ENCODE data around the gene ZDHHC6. TPM values are rescaled to one million over a fixed set of nuclear protein-coding genes. Genes with fewer than 3 reads are reported as not detected.
A peak's percentile ranks its signal among the peaks of the same experiment; 100 is the strongest.

The ZDHHC6 gene
- total RNA-seq, 2 experiments from 2014 or later, result 36.6 to 37.6 TPM

DNA sequence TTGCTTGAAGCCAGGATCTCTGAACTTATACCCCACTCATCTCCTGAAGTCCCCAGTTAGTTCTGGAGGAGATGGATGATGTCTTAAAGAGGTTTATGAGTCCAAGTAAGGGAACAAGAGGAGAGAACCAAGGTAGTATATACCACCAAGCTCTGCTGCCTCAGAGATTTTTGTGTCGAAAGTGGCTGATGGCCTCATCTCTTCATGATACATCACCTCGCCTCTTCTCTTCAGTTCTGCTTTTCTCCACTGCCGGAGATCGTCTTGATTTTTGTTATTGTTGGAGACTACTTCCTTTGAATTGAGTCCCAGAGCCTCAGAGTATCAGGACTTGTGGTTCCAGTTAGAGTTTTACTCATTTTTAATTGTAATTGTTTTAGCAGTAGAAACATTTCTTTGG, 2.2 kb upstream of the ZDHHC6 start:
- Mint-ChIP-seq H3K27me3 (no peaks in the 10 kb centered on the region), H3K27ac (no peak overlapping the region), H3K36me3 (ENCODE audit: low read depth) (peaks cover 28% of the 10 kb centered on the region), H3K4me1 (ENCODE audit: low read depth) (peaks cover 40% of the 10 kb centered on the region), H3K4me3 (peak overlapping the region; percentile 88), H3K9me3 (no peaks in the 10 kb centered on the region)
- ChIA-PET CTCF (interaction anchor here (1.2 kb wide), 2 partner anchors 8 to 23 kb away, joined by 3 to 4 read pairs; no protein-coding TSS in a partner anchor), POLR2A (no interaction called here)
- TF ChIP-seq, protein P1, sequence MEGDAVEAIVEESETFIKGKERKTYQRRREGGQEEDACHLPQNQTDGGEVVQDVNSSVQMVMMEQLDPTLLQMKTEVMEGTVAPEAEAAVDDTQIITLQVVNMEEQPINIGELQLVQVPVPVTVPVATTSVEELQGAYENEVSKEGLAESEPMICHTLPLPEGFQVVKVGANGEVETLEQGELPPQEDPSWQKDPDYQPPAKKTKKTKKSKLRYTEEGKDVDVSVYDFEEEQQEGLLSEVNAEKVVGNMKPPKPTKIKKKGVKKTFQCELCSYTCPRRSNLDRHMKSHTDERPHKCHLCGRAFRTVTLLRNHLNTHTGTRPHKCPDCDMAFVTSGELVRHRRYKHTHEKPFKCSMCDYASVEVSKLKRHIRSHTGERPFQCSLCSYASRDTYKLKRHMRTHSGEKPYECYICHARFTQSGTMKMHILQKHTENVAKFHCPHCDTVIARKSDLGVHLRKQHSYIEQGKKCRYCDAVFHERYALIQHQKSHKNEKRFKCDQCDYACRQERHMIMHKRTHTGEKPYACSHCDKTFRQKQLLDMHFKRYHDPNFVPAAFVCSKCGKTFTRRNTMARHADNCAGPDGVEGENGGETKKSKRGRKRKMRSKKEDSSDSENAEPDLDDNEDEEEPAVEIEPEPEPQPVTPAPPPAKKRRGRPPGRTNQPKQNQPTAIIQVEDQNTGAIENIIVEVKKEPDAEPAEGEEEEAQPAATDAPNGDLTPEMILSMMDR (IDR thresholded peaks at IDR 0.05), result no peak
- DNase-seq (no peak), ATAC-seq (no peak)
- intact Hi-C loops (cut with micrococcal nuclease), result no loop called here

DNA sequence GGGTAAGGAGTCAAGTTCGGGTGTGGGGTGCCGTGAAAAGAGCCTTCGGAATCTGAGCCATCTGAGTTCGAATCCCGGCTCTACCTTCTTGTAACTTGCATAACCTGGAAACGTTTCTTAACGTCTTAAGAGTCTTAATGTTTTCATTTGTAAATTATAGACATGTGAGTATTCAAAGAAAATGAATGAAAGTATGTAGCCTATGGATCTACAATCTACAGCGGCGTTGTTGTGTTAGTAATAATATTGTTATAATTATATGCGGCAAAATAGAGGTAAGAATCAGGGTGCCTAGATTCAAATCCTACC, 860 bp upstream of the ZDHHC6 start:
- no peaks in the 10 kb centered on the region for H3K9me3 Mint-ChIP-seq
- ChIA-PET POLR2A (interaction anchor here (0.7 to 2.9 kb wide), 11 partner anchors 9 to 327 kb away, joined by 3 to 33 read pairs (median 4); partner anchors contain the start of gene ACSL5), CTCF (interaction anchor here (1.2 to 1.9 kb wide), 2 partner anchors 12 to 25 kb away, joined by 7 to 10 read pairs; no protein-coding TSS in a partner anchor)
- H3K4me3 Mint-ChIP-seq, result peak overlapping the region; percentile 88
- TF ChIP-seq, protein P1 (IDR thresholded peaks at IDR 0.05), result no peak
- H3K36me3 Mint-ChIP-seq (ENCODE audit: low read depth), result peaks cover 29% of the 10 kb centered on the region
- peak overlapping the region; percentile 92 for H3K27ac Mint-ChIP-seq
- DNase-seq (no peak), ATAC-seq (no peak)
- peaks cover 47% of the 10 kb centered on the region for H3K4me1 Mint-ChIP-seq (ENCODE audit: low read depth)
- H3K27me3 Mint-ChIP-seq, result no peaks in the 10 kb centered on the region
- intact Hi-C loops (cut with micrococcal nuclease), result no loop called here

DNA sequence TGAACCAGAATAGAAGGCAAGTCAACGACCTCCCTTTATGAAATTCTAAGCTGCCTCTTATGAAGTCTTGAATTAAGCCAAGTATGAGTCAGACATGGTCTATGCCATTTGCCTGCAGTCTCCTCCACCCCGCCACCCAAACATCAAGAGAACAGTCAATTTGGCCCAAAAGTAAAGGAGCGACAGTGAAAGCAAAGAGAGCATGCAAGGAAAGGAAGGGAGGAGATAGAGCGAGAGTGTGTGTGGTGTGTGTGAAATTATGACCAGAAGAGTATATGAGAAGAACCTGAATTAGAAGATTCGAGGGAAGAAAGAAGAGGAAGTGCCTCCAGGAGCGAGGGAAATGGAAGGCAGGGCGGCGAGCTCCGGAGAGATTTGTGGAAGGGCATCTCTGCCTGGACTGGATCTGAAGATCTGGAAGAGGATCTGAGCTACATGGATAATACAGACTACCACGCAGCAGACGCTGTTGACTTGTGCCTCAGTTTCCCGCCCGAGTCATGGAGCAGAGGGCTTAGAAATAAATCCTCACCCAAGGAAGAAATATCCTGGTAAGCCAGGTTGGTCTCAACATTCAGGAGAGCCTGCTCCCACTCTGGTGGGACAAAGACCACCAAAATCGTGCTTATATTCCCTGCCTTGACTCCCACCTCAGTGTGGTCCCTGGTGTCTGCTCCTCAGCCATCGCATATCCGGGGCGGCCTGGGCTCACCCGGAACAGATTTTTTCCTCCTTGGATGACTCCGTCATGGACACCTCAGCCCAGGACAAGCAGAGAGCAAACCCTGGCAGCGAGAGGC, 459 bp downstream of the ZDHHC6 start:
- Mint-ChIP-seq H3K27me3 (no peaks in the 10 kb centered on the region), H3K4me3 (peak overlapping the region; percentile 88), H3K27ac (peak overlapping the region; percentile 92), H3K36me3 (ENCODE audit: low read depth) (peaks cover 38% of the 10 kb centered on the region), H3K9me3 (no peaks in the 10 kb centered on the region), H3K4me1 (ENCODE audit: low read depth) (peaks cover 51% of the 10 kb centered on the region)
- TF ChIP-seq, protein P1 (IDR thresholded peaks at IDR 0.05), result no peak
- DNase-seq (peak; percentile 26), ATAC-seq (no peak)
- intact Hi-C loops (cut with micrococcal nuclease), result no loop called here
- ChIA-PET CTCF (interaction anchor here (1.2 to 1.9 kb wide), 6 partner anchors 11 to 71 kb away, joined by 3 to 10 read pairs (median 7); no protein-coding TSS in a partner anchor), POLR2A (interaction anchor here (1.2 to 2.9 kb wide), 8 partner anchors 10 to 78 kb away, joined by 3 to 33 read pairs (median 5); partner anchors contain the start of gene ACSL5)

DNA sequence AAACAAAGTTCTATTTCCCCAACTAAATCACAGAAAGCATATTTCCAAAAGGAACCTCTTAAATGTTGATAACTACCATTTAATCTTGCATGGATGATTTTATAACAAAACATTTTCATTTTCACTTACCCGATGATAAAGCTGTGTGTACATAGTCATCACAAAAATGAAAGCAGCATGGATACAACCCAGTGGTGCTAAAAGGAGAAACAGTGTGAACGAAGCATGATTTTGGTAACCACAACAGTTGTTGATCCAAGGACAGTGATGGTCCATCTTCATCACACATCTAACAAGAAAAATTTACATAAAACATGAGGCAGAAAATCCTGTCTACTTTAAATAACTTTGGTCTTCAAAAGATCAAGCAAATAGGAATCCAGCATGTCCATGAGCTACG, 4.7 kb downstream of the ZDHHC6 start:
- Mint-ChIP-seq H3K4me3 (no peak overlapping the region), H3K36me3 (ENCODE audit: low read depth) (peaks cover 49% of the 10 kb centered on the region), H3K4me1 (ENCODE audit: low read depth) (peaks cover 34% of the 10 kb centered on the region), H3K27ac (peak overlapping the region; percentile 70), H3K27me3 (no peaks in the 10 kb centered on the region), H3K9me3 (no peaks in the 10 kb centered on the region)
- TF ChIP-seq, protein P1 (IDR thresholded peaks at IDR 0.05), result no peak
- intact Hi-C loops (cut with micrococcal nuclease), result no loop called here
- ATAC-seq (no peak), DNase-seq (no peak)
- CTCF ChIA-PET, result interaction anchor here (0.5 to 1.7 kb wide), 7 partner anchors 10 to 77 kb away, joined by 3 to 16 read pairs (median 4); no protein-coding TSS in a partner anchor
- POLR2A ChIA-PET, result interaction anchor here (0.6 to 1.3 kb wide), 4 partner anchors 13 to 59 kb away, joined by 3 to 5 read pairs (median 4); no protein-coding TSS in a partner anchor

DNA sequence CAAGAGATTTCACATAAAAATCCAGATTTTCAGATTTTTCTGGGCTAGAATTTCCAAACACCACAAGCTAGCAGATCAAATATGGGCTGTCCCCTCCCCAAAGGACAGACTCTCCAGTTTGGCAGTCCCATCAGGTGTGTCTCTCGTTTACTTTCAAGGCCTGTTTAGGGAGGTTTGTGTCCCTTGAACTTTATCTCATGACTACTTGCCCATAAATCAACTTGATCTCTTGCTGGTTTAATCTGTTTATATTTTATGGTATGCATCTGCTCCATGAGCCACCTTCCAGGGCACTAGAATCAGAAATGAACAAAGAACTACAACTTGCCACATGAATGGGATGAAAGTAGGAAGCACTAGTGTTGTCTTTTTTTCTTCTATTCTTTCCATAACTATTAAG, 5.2 kb downstream of the ZDHHC6 start:
- Mint-ChIP-seq H3K4me3 (no peak overlapping the region), H3K27ac (peak overlapping the region; percentile 70), H3K36me3 (ENCODE audit: low read depth) (peaks cover 49% of the 10 kb centered on the region), H3K4me1 (ENCODE audit: low read depth) (peaks cover 34% of the 10 kb centered on the region), H3K27me3 (no peaks in the 10 kb centered on the region), H3K9me3 (no peaks in the 10 kb centered on the region)
- ChIA-PET CTCF (interaction anchor here (1.3 to 1.6 kb wide), 2 partner anchors 15 to 30 kb away, joined by 3 to 16 read pairs; no protein-coding TSS in a partner anchor), POLR2A (interaction anchor here (0.7 to 1.3 kb wide), 2 partner anchors 20 to 67 kb away, joined by 3 read pairs; no protein-coding TSS in a partner anchor)
- ATAC-seq (no peak), DNase-seq (no peak)
- TF ChIP-seq, protein P1 (IDR thresholded peaks at IDR 0.05), result no peak
- intact Hi-C loops (cut with micrococcal nuclease), result no loop called here

Data from activated CD8-positive, alpha-beta T cell treated with anti-CD3 and anti-CD28 coated beads for 36 hours (primary cell).